Prostate gland (tissue), 2 donors: ENCODE results near the gene CTIF.

Source experiments
- CTCF ChIP-seq, 4 experiments: fragments of 200-600 bp in 2 of 4; fragments of 450-650 bp in 2 of 4; sonication (generic) in 2 of 4; IDR thresholded peaks; 1 replicate in 3 of 4; 2 replicates in 1 of 4; pipeline ENCODE4 v1.5.1; 2016 to 2019; ENCODE audit warnings: antibody characterized with exemption in 4 of 4, mild to moderate bottlenecking in 2 of 4, moderate library complexity in 2 of 4
- POLR2A ChIP-seq: fragments of 450-650 bp; IDR thresholded peaks from one replicate; pipeline ENCODE4 v1.6.1; 2016; ENCODE audit warnings: antibody characterized with exemption, mild to moderate bottlenecking

- TF ChIP-seq CTCF (IDR thresholded peaks at IDR 0.05), result no peak
- TF ChIP-seq POLR2A, result no peak
Measured at GRCh38 chr18:48636436-48636835, 97.6 kb downstream of the CTIF start.
